ENCODE measurements around the gene ST7. TPM values are rescaled to one million over a fixed set of nuclear protein-coding genes. Genes with fewer than 3 reads are reported as not detected.

ST7 gene, protein sequence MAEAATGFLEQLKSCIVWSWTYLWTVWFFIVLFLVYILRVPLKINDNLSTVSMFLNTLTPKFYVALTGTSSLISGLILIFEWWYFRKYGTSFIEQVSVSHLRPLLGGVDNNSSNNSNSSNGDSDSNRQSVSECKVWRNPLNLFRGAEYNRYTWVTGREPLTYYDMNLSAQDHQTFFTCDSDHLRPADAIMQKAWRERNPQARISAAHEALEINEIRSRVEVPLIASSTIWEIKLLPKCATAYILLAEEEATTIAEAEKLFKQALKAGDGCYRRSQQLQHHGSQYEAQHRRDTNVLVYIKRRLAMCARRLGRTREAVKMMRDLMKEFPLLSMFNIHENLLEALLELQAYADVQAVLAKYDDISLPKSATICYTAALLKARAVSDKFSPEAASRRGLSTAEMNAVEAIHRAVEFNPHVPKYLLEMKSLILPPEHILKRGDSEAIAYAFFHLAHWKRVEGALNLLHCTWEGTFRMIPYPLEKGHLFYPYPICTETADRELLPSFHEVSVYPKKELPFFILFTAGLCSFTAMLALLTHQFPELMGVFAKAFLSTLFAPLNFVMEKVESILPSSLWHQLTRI
- polyA plus RNA-seq = 15.0 to 18.4 TPM (median 16.9 TPM) in 3 replicates
- 6.1 TPM for polyA plus RNA-seq (2011; ENCODE audit: low read depth)
- 8.1 and 14.3 TPM in 2 replicates for polyA plus RNA-seq (2011; cell fraction: cytosol; rRNA removed)
- 24.4 and 28.0 TPM in 2 replicates for polyA plus RNA-seq (2011; cell fraction: nucleus; rRNA removed)
- 8.8 and 12.9 TPM in 2 replicates for polyA plus RNA-seq (2012; ENCODE audit: low replicate concordance)
- polyA minus RNA-seq = 9.2 to 22.3 TPM (median 17.7 TPM) in 3 replicates
- polyA minus RNA-seq (2011; cell fraction: cytosol; rRNA and poly(A)+ RNA removed) = 12.3 TPM
- polyA minus RNA-seq (2011; cell fraction: nucleus; rRNA and poly(A)+ RNA removed) = 29.3 and 34.0 TPM in 2 replicates

DNA sequence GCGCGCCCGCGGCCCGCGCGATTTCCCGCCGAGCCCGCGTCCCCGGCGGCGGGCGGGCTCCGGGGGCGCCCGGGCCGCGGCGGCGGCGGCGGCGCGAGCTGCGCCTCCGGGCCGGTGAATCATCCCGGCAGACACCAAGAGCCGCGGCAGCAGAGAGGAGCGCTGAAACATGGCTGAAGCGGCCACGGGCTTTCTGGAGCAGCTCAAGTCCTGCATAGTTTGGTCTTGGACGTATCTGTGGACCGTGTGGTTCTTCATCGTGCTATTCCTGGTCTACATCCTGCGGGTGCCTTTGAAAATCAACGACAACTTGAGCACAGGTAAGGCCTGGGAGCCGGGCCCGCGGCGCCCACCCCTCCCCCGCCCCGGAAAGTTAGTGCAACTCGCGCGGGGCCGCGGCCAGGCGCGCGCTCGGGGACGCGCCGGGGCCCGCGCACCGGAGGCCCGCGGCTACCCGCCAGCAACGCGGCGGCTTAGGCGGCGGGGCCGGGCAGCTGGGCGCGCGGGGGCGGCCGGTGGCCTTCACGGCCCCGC is at the start of gene ST7:
Gene ST7, plus strand, starts transcription at position 130 of the 534 bp plus-strand sequence. Its CDS starts 40 bp downstream, at position 170.
- Histone ChIP-seq H3K9me3 (ENCODE audit: control insufficient read depth, low read depth, low read length) (no peaks in the 10 kb centered on the region), H3K4me2 (ENCODE audit: control insufficient read depth, extremely low read depth, insufficient read depth, low read depth, low read length) (peak within 1 kb of the TSS; percentile 91), H3K4me3 (ENCODE audit: control insufficient read depth in 2 of 3, extremely low read depth in 1 of 3, insufficient read depth in 2 of 3, low read depth in 1 of 3, low read length in 3 of 3) (peak within 1 kb of the TSS; percentile 71 to 91 (median 87)), H2AFZ (ENCODE audit: control insufficient read depth, low read length) (peak within 1 kb of the TSS; percentile 98), H3K4me1 (ENCODE audit: control insufficient read depth, extremely low read depth, insufficient read depth, low read length) (peaks cover 11% of the 10 kb centered on the region), H3K36me3 (ENCODE audit: control insufficient read depth in 2 of 2, extremely low read depth in 1 of 2, insufficient read depth in 2 of 2, low read length in 2 of 2) (peaks cover 0 to 4% of the 10 kb centered on the region in 2 experiments), H3K79me2 (ENCODE audit: control insufficient read depth, insufficient read depth, low read length) (peaks cover 19% of the 10 kb centered on the region), H3K27me3 (ENCODE audit: control insufficient read depth, extremely low read depth, insufficient read depth, low read length) (no peaks in the 10 kb centered on the region), H3K27ac (ENCODE audit: control insufficient read depth, insufficient read depth, low read length) (peak within 1 kb of the TSS; percentile 88), H4K20me1 (ENCODE audit: control insufficient read depth, extremely low read depth, insufficient read depth, low read length) (no peaks in the 10 kb centered on the region), H3K9me1 (ENCODE audit: control insufficient read depth, extremely low read depth, insufficient read depth, low read length) (no peaks in the 10 kb centered on the region), H3K9ac (ENCODE audit: control insufficient read depth, extremely low read depth, insufficient read depth, low read length) (peak within 1 kb of the TSS; percentile 93)
- dilution Hi-C loops (cut with MboI; ENCODE audit: extremely low pct_ligation_motif_present, low sequenced_read_pairs) = no loop called here
- TF ChIP-seq EZH2 (IDR thresholded peaks at IDR 0.05; ENCODE audit: low read length) = no peak
- TF ChIP-seq, protein P1, sequence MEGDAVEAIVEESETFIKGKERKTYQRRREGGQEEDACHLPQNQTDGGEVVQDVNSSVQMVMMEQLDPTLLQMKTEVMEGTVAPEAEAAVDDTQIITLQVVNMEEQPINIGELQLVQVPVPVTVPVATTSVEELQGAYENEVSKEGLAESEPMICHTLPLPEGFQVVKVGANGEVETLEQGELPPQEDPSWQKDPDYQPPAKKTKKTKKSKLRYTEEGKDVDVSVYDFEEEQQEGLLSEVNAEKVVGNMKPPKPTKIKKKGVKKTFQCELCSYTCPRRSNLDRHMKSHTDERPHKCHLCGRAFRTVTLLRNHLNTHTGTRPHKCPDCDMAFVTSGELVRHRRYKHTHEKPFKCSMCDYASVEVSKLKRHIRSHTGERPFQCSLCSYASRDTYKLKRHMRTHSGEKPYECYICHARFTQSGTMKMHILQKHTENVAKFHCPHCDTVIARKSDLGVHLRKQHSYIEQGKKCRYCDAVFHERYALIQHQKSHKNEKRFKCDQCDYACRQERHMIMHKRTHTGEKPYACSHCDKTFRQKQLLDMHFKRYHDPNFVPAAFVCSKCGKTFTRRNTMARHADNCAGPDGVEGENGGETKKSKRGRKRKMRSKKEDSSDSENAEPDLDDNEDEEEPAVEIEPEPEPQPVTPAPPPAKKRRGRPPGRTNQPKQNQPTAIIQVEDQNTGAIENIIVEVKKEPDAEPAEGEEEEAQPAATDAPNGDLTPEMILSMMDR (optimal IDR thresholded peaks at IDR 0.05 in 1 of 3, IDR thresholded peaks at IDR 0.05 in 1 of 3, conservative IDR thresholded peaks at IDR 0.05 in 1 of 3; ENCODE audit: extremely low read depth in 1 of 3, insufficient read depth in 2 of 3, low read length in 3 of 3) = no peak
- DNase-seq (ENCODE audit: low read depth, low spot score) = no peak
- no peak for FAIRE-seq

DNA sequence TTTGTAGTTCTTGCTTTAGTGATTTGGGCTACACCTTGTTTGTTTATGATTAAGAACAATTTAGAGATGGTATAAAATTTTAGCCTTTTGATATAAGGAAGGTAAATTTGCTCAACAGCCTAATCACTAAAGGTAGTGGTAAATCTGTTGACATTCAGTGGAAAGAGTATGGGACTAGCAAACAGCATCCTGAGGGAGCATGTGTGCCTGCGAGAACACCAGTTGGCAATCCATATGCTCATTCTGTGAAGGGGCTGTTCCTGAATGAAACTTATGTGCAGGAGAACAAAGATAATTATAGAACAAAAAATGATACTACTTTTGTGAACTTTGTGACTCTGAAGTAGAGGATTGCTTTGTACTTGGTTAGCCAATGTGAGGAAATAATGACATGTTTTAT is 46.9 kb upstream of the ST7 start:
- H3K4me1 ChIP-seq (ENCODE audit: control insufficient read depth, extremely low read depth, insufficient read depth, low read length) = no peaks in the 10 kb centered on the region
- no peak overlapping the region for H3K9ac ChIP-seq (ENCODE audit: control insufficient read depth, extremely low read depth, insufficient read depth, low read length)
- H3K4me2 ChIP-seq (ENCODE audit: control insufficient read depth, extremely low read depth, insufficient read depth, low read depth, low read length) = no peak overlapping the region
- no peaks in the 10 kb centered on the region for H3K27me3 ChIP-seq (ENCODE audit: control insufficient read depth, extremely low read depth, insufficient read depth, low read length)
- H3K79me2 ChIP-seq (ENCODE audit: control insufficient read depth, insufficient read depth, low read length) = no peaks in the 10 kb centered on the region
- no peak overlapping the region for H2AFZ ChIP-seq (ENCODE audit: control insufficient read depth, low read length)
- H3K9me1 ChIP-seq (ENCODE audit: control insufficient read depth, extremely low read depth, insufficient read depth, low read length) = no peaks in the 10 kb centered on the region
- DNase-seq (ENCODE audit: low read depth, low spot score) = no peak
- dilution Hi-C loops (cut with MboI; ENCODE audit: extremely low pct_ligation_motif_present, low sequenced_read_pairs) = no loop called here
- H3K9me3 ChIP-seq (ENCODE audit: control insufficient read depth, low read depth, low read length) = no peaks in the 10 kb centered on the region
- FAIRE-seq = no peak
- no peak overlapping the region for H3K27ac ChIP-seq (ENCODE audit: control insufficient read depth, insufficient read depth, low read length)
- peaks cover 2 to 5% of the 10 kb centered on the region in 2 experiments for H3K36me3 ChIP-seq (ENCODE audit: control insufficient read depth in 2 of 2, extremely low read depth in 1 of 2, insufficient read depth in 2 of 2, low read length in 2 of 2)
- no peaks in the 10 kb centered on the region for H4K20me1 ChIP-seq (ENCODE audit: control insufficient read depth, extremely low read depth, insufficient read depth, low read length)
- H3K4me3 ChIP-seq (ENCODE audit: control insufficient read depth in 2 of 3, extremely low read depth in 1 of 3, insufficient read depth in 2 of 3, low read depth in 1 of 3, low read length in 3 of 3) = no peak overlapping the region
- TF ChIP-seq EZH2 (IDR thresholded peaks at IDR 0.05; ENCODE audit: low read length) = no peak
- TF ChIP-seq, protein P1 (optimal IDR thresholded peaks at IDR 0.05 in 1 of 3, IDR thresholded peaks at IDR 0.05 in 1 of 3, conservative IDR thresholded peaks at IDR 0.05 in 1 of 3; ENCODE audit: extremely low read depth in 1 of 3, insufficient read depth in 2 of 3, low read length in 3 of 3) = no peak
